Kidney (tissue), 22 donors: ENCODE data around the gene CEP85. TPM values are rescaled to one million over a fixed set of nuclear protein-coding genes. Genes with fewer than 3 reads are reported as not detected.

ENCODE experiments used
- DNase-seq, 5 donors: peaks; one replicate each; pipeline ENCODE4 v3.0.0-alpha.2; 2013 to 2020
- FAIRE-seq: peaks from 2 replicates; lab custom pipeline; 2012; peaks lifted over from hg19 to GRCh38; lab: Jason Lieb, UNC
- H3K27ac ChIP-seq, 2 donors: one replicate each; pipeline ENCODE4 v1.7.0; 2013; ENCODE audit warnings: low read depth in 2 of 2, low read length in 2 of 2, inconsistent platforms in 1 of 2
- H3K27me3 ChIP-seq: one replicate; pipeline ENCODE4 v1.7.1; 2013; ENCODE audit warnings: low read length, inconsistent platforms; ENCODE audit not compliant: control insufficient read depth, insufficient read depth
- H3K36me3 ChIP-seq, 3 donors: one replicate each; pipeline versions ENCODE4 v1.7.0 to v1.7.1; 2013; ENCODE audit warnings: low read length in 3 of 3, control low read depth in 1 of 3, inconsistent platforms in 1 of 3; ENCODE audit not compliant: insufficient read depth in 3 of 3, control insufficient read depth in 2 of 3
- H3K4me1 ChIP-seq, 3 donors: one replicate each; pipeline versions ENCODE4 v1.7.0 to v1.7.1; 2013; ENCODE audit warnings: low read length in 3 of 3, inconsistent platforms in 1 of 3, low read depth in 1 of 3; ENCODE audit not compliant: control insufficient read depth in 2 of 3, insufficient read depth in 2 of 3
- H3K4me3 ChIP-seq, 3 donors: one replicate each; pipeline versions ENCODE4 v1.7.0 to v1.8.1; 2013; ENCODE audit warnings: low read length in 3 of 3, control low read depth in 1 of 3, inconsistent platforms in 1 of 3
- H3K9ac ChIP-seq, 3 donors: one replicate each; pipeline versions ENCODE4 v1.7.0 to v1.7.1; 2013; ENCODE audit warnings: low read length in 3 of 3, control low read depth in 1 of 3, inconsistent platforms in 1 of 3
- H3K9me3 ChIP-seq, 3 donors: one replicate each; pipeline versions ENCODE4 v1.7.0 to v1.7.1; 2013; ENCODE audit warnings: low read length in 3 of 3, control low read depth in 1 of 3, inconsistent platforms in 1 of 3; ENCODE audit not compliant: control insufficient read depth in 2 of 3, insufficient read depth in 1 of 3
- CTCF ChIP-seq: IDR thresholded peaks from 3 replicates; pipeline ENCODE4 v1.5.1; 2012; ENCODE audit warnings: mild to moderate bottlenecking, moderate library complexity, borderline replicate concordance; ENCODE audit not compliant: insufficient read depth; ENCODE audit errors: extremely low read depth
- intact Hi-C: fragments of 100-400 bp; cut with DNase I; formaldehyde crosslinking; loops from one replicate; pipeline ENCODE4 v1.11.1; 2022
- long read RNA-seq, 10 donors: library from polyadenylated mRNA in 1 of 10; unstranded in 1 of 10; transcript quantifications; one replicate each; pipeline ENCODE4 v2.0.0 and lab custom pipeline, GENCODE V29; 2021 to 2026
- polyA plus RNA-seq: library from polyadenylated mRNA; stranded (reverse); fragments of 350-450 nt; fragmentation: Illumina TruSeq; extraction: RNeasy Lipid Tissue Mini Kit (QIAGEN cat#74804); gene quantifications from one replicate; pipeline ENCODE4 v1.2.3, GENCODE V29; 2014; ENCODE audit warnings: low read depth, low replicate concordance; ENCODE audit not compliant: insufficient read depth
- total RNA-seq: library from RNA; stranded (reverse); fragmentation: NEBNext Ultra II Directional; extraction: Animal tissue kit (Norgen Biotek cat#: 25700); gene quantifications from one replicate; pipeline ENCODE4 v1.2.1, GENCODE V29; 2021
- donor health status: control.
- donor health status: control.
- donor health status: control.
- donor health status: control.
- donor health status: control.
- donor health status: DM: yes; HTN: yes; CAD: no.
- donor health status: Normal renal cell carcinoma (clear cell type).

Gene CEP85
- total RNA-seq (8.5 TPM), polyA plus RNA-seq (8.4 TPM)
- long read RNA-seq, donor 1, partial matches to known transcripts = 5 of 6 reads
- long read RNA-seq, donor 1, other reads (novel, unspliced or antisense) = 0 of 6 reads
- long read RNA-seq, donor 2 = 0 reads
- long read RNA-seq, donor 3, partial matches to known transcripts = 0 of 1 reads
- long read RNA-seq, donor 3, other reads (novel, unspliced or antisense) = 0 of 1 reads
- long read RNA-seq, donor 4 = 0 reads
- long read RNA-seq, donor 5 = 0 reads
- long read RNA-seq, donor 6 = 0 reads
- long read RNA-seq, donor 7, partial matches to known transcripts = 2 of 11 reads
- long read RNA-seq, donor 7, other reads (novel, unspliced or antisense) = 5 of 11 reads
- long read RNA-seq, donor 8 = 0 reads
- long read RNA-seq, donor 9 = 0 reads
- long read RNA-seq, donor 10 = 0 reads

DNA sequence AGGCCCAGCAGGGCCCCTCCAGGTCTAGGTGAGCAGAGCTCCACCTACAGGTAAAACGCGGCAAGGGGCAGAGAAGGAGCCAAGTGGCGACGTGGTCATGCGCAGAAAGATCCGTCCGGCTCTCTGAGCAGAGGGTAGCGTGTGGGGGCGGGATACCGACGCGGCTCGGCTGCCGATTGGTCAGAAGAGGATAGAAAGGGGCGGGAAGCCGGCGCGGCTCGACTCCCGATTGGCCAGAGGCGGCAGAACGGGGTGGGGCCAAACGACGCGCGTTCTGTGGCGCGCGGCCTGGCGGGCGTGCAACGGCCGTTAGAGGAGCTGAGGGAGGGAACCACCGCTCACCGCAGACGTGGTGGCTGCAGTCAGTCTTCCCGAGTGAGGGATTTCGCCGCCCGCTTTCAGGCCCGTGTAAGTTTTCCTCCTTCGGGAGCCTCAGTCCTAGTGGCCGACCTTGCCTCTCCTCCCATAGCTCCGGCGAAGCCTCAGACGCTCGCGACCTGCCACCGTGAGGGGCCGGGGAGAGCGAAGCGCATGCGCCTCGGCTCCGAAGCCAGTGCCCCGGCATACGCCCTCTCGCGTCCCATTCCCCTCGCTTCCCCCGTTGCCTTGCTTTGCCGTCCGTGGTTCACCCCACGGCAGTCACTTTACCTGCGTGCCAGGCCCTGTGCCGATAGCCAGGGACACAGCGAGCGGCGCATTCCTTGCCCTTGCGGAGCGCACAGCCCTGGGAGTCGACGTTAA, at the start of gene CEP85:
Gene CEP85, plus strand, starts transcription at position 298 of the 741 bp plus-strand sequence. CDS start 5,584 bp downstream, outside the sequence.
- no peaks in the 10 kb centered on the region for H3K36me3 ChIP-seq
- peak; percentile 82 for TF ChIP-seq CTCF
- peak within 1 kb of the TSS; percentile 87 to 92 (median 88) for H3K4me3 ChIP-seq
- H3K9me3 ChIP-seq = no peaks in the 10 kb centered on the region
- H3K9ac ChIP-seq = peak within 1 kb of the TSS; percentile 77 to 98 (median 84)
- intact Hi-C loops = no loop called here
- H3K27ac ChIP-seq = peak within 1 kb of the TSS; percentile 86 to 92
- DNase-seq = peak; percentile 98 to 99 (median 99)
- peaks cover 0 to 8% (median 4%) of the 10 kb centered on the region in 3 donors for H3K4me1 ChIP-seq
- H3K27me3 ChIP-seq = no peaks in the 10 kb centered on the region
- peak; percentile 95 for FAIRE-seq

DNA sequence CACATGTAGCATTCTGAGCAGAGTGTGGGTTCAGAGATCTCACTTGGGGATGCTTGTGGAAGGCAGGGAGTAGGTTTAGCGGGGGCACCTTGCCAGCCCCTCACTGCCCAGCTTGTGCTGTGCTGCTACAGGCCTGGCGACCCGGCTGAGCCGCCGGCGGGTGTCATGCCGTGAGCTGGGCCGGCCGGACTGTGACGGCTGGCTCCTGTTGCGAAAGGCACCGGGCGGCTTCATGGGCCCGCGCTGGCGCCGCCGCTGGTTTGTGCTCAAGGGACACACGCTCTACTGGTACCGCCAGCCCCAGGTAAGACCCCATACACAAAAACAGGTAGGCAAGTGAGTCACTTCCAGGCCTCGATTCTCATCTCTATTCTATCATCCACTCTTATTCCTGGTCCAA, 49.1 kb upstream of the CEP85 start:
- no peak for FAIRE-seq
- no peak overlapping the region for H3K4me3 ChIP-seq
- H3K9me3 ChIP-seq = no peaks in the 10 kb centered on the region
- no peak overlapping the region for H3K9ac ChIP-seq
- no peaks in the 10 kb centered on the region for H3K4me1 ChIP-seq
- TF ChIP-seq CTCF = no peak
- no peak overlapping the region for H3K27ac ChIP-seq
- no peak for DNase-seq
- H3K36me3 ChIP-seq = no peaks in the 10 kb centered on the region
- intact Hi-C loops = no loop called here
- H3K27me3 ChIP-seq = no peaks in the 10 kb centered on the region

- H3K9ac ChIP-seq = no peak overlapping the region
- H3K36me3 ChIP-seq = no peaks in the 10 kb centered on the region
- H3K9me3 ChIP-seq = no peaks in the 10 kb centered on the region
- H3K27ac ChIP-seq = no peak overlapping the region
- FAIRE-seq (no peak), DNase-seq (no peak)
- no peaks in the 10 kb centered on the region for H3K4me1 ChIP-seq
- TF ChIP-seq CTCF = no peak
- no peaks in the 10 kb centered on the region for H3K27me3 ChIP-seq
- H3K4me3 ChIP-seq = no peak overlapping the region
- intact Hi-C loops = no loop called here
Observed at GRCh38 chr1:26187882-26188281, 46.1 kb upstream of the CEP85 start.
